PC-9 (cell line): Measurements from ENCODE around the gene PLAU. TPM values are rescaled to one million over a fixed set of nuclear protein-coding genes. Genes with fewer than 3 reads are reported as not detected.

Source experiments
- BruUV-seq: library from RNA; stranded (reverse); fragments of 400-500 nt; replicated peaks from 2 replicates; lab custom pipeline; 2021; lab: Mats Ljungman, UMichigan
- CTCF ChIA-PET: fragments of 300-600 bp; sonication (Branson Sonifier 250); formaldehyde crosslinking; loops from one replicate; lab custom pipeline; 2022; ENCODE audit warnings: antibody characterized with exemption; lab: Charles Lee
- POLR2A ChIA-PET: fragments of 300-600 bp; sonication (Branson Sonifier 250); formaldehyde crosslinking; loops from one replicate; lab custom pipeline; 2022; ENCODE audit warnings: antibody characterized with exemption; ENCODE audit not compliant: unreplicated experiment; lab: Charles Lee
- DNase-seq, 2 experiments: peaks; one replicate each; pipeline versions ENCODE4 v3.0.0 to v3.0.0-alpha.2; 2015 to 2022; ENCODE audit warnings: mixed read lengths in 1 of 2
- H2AFZ ChIP-seq: fragments of 200-600 bp; sonication (generic); 2 replicates; pipeline ENCODE4 v1.8.1; 2017; ENCODE audit warnings: antibody characterized with exemption
- H3F3A ChIP-seq: fragments of 200-600 bp; sonication (generic); 2 replicates; pipeline ENCODE4 v1.8.1; 2017; ENCODE audit warnings: antibody characterized with exemption, mild to moderate bottlenecking, low read depth; ENCODE audit not compliant: insufficient read depth
- H3K27ac ChIP-seq: fragments of 200-600 bp; sonication (generic); 2 replicates; pipeline ENCODE4 v1.6.1; 2016; ENCODE audit warnings: mixed run types
- H3K27me3 ChIP-seq: fragments of 200-600 bp; sonication (generic); 2 replicates; pipeline ENCODE4 v1.6.1; 2016; ENCODE audit warnings: low read depth, mixed run types; ENCODE audit not compliant: insufficient read depth
- H3K36me3 ChIP-seq: fragments of 200-600 bp; sonication (generic); 2 replicates; pipeline ENCODE4 v1.6.1; 2016; ENCODE audit warnings: low read depth, mixed run types
- H3K4me1 ChIP-seq: fragments of 200-600 bp; sonication (generic); replicated peaks from 2 replicates; pipeline ENCODE4 v1.6.1; 2016; ENCODE audit warnings: mixed run types; ENCODE audit not compliant: insufficient read depth
- H3K4me2 ChIP-seq: fragments of 200-600 bp; sonication (generic); 2 replicates; pipeline ENCODE4 v1.6.1; 2017; ENCODE audit warnings: mixed run types
- H3K4me3 ChIP-seq: fragments of 200-600 bp; sonication (generic); 2 replicates; pipeline ENCODE4 v1.6.1; 2016; ENCODE audit warnings: mixed run types
- H3K79me2 ChIP-seq: fragments of 200-600 bp; sonication (generic); 2 replicates; pipeline ENCODE4 v1.6.1; 2017; ENCODE audit warnings: low read depth, mixed run types
- H3K9me2 ChIP-seq: fragments of 200-600 bp; sonication (generic); 2 replicates; pipeline ENCODE4 v1.8.1; 2017; ENCODE audit warnings: mild to moderate bottlenecking; ENCODE audit not compliant: insufficient read depth
- H3K9me3 ChIP-seq: fragments of 200-600 bp; sonication (generic); 2 replicates; pipeline ENCODE4 v1.8.1; 2016; ENCODE audit warnings: low read depth; ENCODE audit not compliant: insufficient read depth
- H4K20me1 ChIP-seq: fragments of 200-600 bp; sonication (generic); 2 replicates; pipeline ENCODE4 v1.8.1; 2017; ENCODE audit not compliant: insufficient read depth
- CTCF ChIP-seq: fragments of 200-600 bp; sonication (generic); conservative IDR thresholded peaks from 2 replicates; pipeline ENCODE4 v1.6.1; 2017; ENCODE audit warnings: mixed run types, antibody characterized with exemption, mild to moderate bottlenecking, moderate library complexity
- EZH2 ChIP-seq: fragments of 200-600 bp; sonication (generic); IDR thresholded peaks from 2 replicates; pipeline ENCODE4 v1.8.0; 2017; ENCODE audit warnings: antibody characterized with exemption, low read depth
- intact Hi-C: fragments of 100-400 bp; cut with micrococcal nuclease; formaldehyde crosslinking; loops from one replicate; pipeline ENCODE4 v1.10.0; 2022; ENCODE audit not compliant: unreplicated experiment
- total RNA-seq: library from RNA; stranded (reverse); gene quantifications from 2 replicates; pipeline ENCODE4 v1.2.3, GENCODE V29; 2021

Gene PLAU
- total RNA-seq, 1 experiment from 2014 or later = 90.3 TPM

GRCh38 chr10:73965890-73966768 lies 55.2 kb downstream of the PLAU start:
- TF ChIP-seq CTCF (no peak), EZH2 (no peak)
- H3K36me3 ChIP-seq = no peaks in the 10 kb centered on the region
- peak overlapping the region; percentile 77 for H3K4me2 ChIP-seq
- no peaks in the 10 kb centered on the region for H3K27me3 ChIP-seq
- peaks cover 38% of the 10 kb centered on the region for H3K4me1 ChIP-seq
- DNase-seq = peak; percentile 93 to 99
- ChIA-PET POLR2A (interaction anchor here (0.5 to 3.1 kb wide), 10 partner anchors 10 to 82 kb away, joined by 3 to 57 read pairs (median 5); partner anchors contain the start of gene VCL), CTCF (interaction anchor here (0.6 to 1.0 kb wide), 3 partner anchors 10 to 42 kb away, joined by 3 to 6 read pairs (median 3); no protein-coding TSS in a partner anchor)
- H4K20me1 ChIP-seq = no peaks in the 10 kb centered on the region
- H3K9me3 ChIP-seq = no peaks in the 10 kb centered on the region
- intact Hi-C loops = loop anchor here (1.0 to 2.0 kb wide), 5 partner anchors 31 to 90 kb away; partner anchors contain the start of gene PLAU
- H3K79me2 ChIP-seq = no peaks in the 10 kb centered on the region
- H3K4me3 ChIP-seq = peak overlapping the region; percentile 43; the same call in 1 of the 2 replicates
- peak overlapping the region; percentile 99 for H3K27ac ChIP-seq
- peaks cover 37% of the 10 kb centered on the region for H3F3A ChIP-seq
- 0 out of 2 replicates have a peak overlapping the region, but pooled peaks have one; percentile 23 for H2AFZ ChIP-seq
- BruUV-seq = no TSS peak
- no peaks in the 10 kb centered on the region for H3K9me2 ChIP-seq

GRCh38 chr10:73967022-73967429 lies 56.1 kb downstream of the PLAU start:
- Histone ChIP-seq H3K4me3 (no peak overlapping the region), H3K79me2 (no peaks in the 10 kb centered on the region), H2AFZ (no peak overlapping the region), H4K20me1 (no peaks in the 10 kb centered on the region), H3K9me3 (no peaks in the 10 kb centered on the region), H3K9me2 (no peaks in the 10 kb centered on the region; the same call in 1 of the 2 replicates), H3K4me1 (peaks cover 38% of the 10 kb centered on the region), H3F3A (peaks cover 41% of the 10 kb centered on the region), H3K36me3 (no peaks in the 10 kb centered on the region), H3K27ac (peak overlapping the region; percentile 99), H3K4me2 (peak overlapping the region; percentile 77), H3K27me3 (no peaks in the 10 kb centered on the region)
- peak; percentile 25 to 48 for DNase-seq
- ChIA-PET CTCF (interaction anchor here (0.7 to 1.0 kb wide), 2 partner anchors 25 to 26 kb away, joined by 6 read pairs; no protein-coding TSS in a partner anchor), POLR2A (interaction anchor here (0.6 to 3.1 kb wide), 4 partner anchors 11 to 115 kb away, joined by 10 to 57 read pairs (median 18); partner anchors contain the start of gene VCL)
- intact Hi-C loops = loop anchor here (2.0 kb wide), 1 partner anchor 78 kb away; no protein-coding TSS in a partner anchor
- no TSS peak for BruUV-seq
- TF ChIP-seq CTCF = no peak
- no peak for TF ChIP-seq EZH2

Other genes with a start within 250 kb of the PLAU start
- gene AGAP5, start 213.0 kb upstream of the PLAU start, total RNA-seq = 13.4 and 14.0 TPM in 2 replicates
- 83.1 and 105 TPM in 2 replicates for gene SEC24C, start 166.8 kb upstream of the PLAU start, total RNA-seq
- gene CHCHD1, start 129.1 kb upstream of the PLAU start, total RNA-seq = 44.1 and 44.5 TPM in 2 replicates
- gene ZSWIM8, start 125.5 kb upstream of the PLAU start, total RNA-seq = 49.2 and 70.0 TPM in 2 replicates
- 20.4 and 22.8 TPM in 2 replicates for gene NDST2, start 99.5 kb upstream of the PLAU start, total RNA-seq
- gene CAMK2G, start 36.6 kb upstream of the PLAU start, total RNA-seq = 125 and 147 TPM in 2 replicates
- gene VCL, start 87.0 kb downstream of the PLAU start, total RNA-seq = 208 and 225 TPM in 2 replicates
- 44.0 and 59.4 TPM in 2 replicates for gene AP3M1, start 239.7 kb downstream of the PLAU start, total RNA-seq
- 133 and 159 TPM in 2 replicates for gene ADK, start 240.1 kb downstream of the PLAU start, total RNA-seq